ENCODE data around the gene LMOD1.

LMOD1 gene

GRCh38 chr1:201893431-201893830 lies 52.9 kb downstream of the LMOD1 start:
- no peak for DNase-seq (ENCODE audit: low read depth, low spot score)

GRCh38 chr1:201892211-201892610 lies 54.1 kb downstream of the LMOD1 start:
- DNase-seq (ENCODE audit: low read depth, low spot score): no peak

DNA sequence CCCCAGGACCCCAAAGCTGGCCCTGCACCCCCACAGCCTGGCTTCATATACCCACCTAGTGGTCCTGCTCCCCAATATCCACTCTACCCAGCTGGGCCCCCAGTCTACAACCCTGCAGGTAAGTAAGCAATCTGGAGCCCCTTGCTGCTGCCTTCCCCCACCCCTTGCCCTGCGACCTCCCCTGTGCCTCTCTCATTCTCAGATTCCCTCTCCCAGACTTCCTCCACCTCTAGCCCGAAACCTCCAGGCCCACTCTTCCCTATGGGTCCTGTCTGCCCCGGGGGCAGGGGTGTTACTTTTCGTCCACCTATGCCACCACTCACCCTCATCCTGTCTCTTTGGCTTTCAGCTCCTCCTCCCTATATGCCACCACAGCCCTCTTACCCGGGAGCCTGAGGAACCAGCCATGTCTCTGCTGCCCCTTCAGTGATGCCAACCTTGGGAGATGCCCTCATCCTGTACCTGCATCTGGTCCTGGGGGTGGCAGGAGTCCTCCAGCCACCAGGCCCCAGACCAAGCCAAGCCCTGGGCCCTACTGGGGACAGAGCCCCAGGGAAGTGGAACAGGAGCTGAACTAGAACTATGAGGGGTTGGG lies 54.8 kb downstream of the LMOD1 start:
- DNase-seq (ENCODE audit: low read depth, low spot score): no peak

GRCh38 chr1:201890806-201891450 lies 55.4 kb downstream of the LMOD1 start:
- DNase-seq (ENCODE audit: low read depth, low spot score): no peak

DNA sequence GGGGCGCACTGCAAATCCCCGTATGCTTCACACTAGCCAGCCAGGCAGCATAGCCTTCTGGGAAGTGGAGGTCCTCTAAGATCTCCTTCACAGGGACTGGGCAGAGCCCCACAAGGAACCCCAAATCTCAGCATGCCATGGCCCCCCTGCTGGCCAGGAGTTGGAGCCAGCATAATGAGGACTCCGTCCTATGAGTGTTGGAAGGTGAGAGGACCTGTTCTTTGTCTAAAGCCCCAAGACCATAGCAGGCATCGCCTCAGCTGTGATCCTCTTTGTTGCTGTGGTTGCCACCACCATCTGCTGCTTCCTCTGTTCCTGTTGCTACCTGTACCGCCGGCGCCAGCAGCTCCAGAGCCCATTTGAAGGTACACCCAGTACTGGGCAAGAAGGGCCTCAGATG lies 56.1 kb downstream of the LMOD1 start:
- no peak for DNase-seq (ENCODE audit: low read depth, low spot score)

- no peak for DNase-seq (ENCODE audit: low read depth, low spot score)
Observed at GRCh38 chr1:201889090-201889968, 57.0 kb downstream of the LMOD1 start.

DNA sequence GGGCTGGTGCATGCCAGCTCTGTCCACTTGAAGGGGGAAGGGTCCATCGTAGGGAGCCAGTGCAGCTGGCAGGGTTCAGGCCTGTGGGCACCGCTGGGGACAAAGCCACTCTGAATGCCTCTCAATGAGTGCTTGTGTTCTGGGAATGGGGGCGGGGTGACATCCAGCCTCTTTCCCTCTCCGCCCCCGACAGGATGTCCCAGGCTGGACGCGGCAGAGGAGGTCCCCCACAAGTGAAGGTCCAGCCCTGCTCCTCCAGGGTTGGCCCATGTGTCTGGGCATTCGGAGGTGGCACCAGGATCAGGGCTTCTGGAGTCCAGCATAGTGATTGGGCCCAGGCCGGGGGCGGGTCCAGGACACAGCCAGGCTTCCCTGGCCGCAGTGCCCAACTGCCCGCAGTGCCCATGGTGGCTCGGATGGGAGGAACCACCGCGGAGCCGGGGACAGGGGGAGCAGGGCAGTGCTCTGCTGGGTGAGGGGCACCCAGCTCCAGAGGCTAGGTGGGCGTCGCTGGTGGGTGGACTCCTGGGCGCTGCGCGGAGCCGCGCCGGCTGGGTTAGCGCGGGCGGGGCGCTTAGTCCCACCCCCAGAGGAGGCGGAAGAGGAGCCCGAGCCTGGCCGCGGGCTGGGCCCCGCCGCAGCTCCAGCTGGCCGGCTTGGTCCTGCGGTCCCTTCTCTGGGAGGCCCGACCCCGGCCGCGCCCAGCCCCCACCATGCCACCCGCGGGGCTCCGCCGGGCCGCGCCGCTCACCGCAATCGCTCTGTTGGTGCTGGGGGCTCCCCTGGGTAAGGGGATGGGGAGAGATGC lies 57.9 kb downstream of the LMOD1 start, which contains the start of gene SHISA4:
Gene SHISA4, plus strand, starts transcription at position 617 of the 808 bp plus-strand sequence. Its CDS starts 97 bp downstream, at position 714.
- DNase-seq (ENCODE audit: low read depth, low spot score): no peak

GRCh38 chr1:201887116-201887866 lies 59.1 kb downstream of the LMOD1 start:
- DNase-seq (ENCODE audit: low read depth, low spot score): no peak

DNA sequence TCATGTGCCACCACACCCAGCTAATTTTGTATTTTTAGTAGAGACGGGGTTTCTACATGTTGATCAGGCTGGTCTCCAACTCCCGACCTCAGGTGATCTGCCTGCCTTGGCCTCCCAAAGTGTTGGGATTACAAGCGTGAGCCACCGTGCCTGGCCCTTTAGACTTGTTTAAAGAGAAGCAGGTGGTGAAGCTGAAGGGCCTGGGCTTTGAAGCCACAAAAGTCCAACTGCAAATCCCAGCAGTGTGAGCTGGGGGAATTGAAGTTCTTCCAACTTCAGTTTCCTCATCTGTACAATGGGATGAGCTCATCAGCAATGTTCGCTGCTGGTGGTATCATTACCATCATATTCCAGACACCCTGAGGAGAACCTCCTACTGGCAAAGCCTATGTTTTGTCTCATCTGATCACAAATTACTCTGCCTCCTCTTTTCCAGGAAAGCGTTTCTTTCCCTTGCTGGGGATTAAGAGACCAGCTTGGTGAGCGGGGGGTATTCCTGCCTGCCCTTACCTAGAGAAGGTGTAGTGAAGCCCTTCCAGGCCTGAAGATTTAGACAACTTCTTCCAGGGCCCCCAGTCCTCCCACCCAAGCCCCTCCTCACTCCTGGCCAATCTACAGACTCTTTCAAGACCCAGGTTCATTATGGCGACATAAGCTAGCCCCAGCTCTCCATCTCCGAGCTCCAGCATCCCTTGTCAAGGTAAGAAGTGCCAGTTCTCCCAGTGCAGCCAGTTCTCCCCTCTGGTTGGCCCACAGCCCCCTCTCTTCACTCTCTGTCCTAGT lies 60.1 kb downstream of the LMOD1 start:
- DNase-seq (ENCODE audit: low read depth, low spot score): no peak

DNA sequence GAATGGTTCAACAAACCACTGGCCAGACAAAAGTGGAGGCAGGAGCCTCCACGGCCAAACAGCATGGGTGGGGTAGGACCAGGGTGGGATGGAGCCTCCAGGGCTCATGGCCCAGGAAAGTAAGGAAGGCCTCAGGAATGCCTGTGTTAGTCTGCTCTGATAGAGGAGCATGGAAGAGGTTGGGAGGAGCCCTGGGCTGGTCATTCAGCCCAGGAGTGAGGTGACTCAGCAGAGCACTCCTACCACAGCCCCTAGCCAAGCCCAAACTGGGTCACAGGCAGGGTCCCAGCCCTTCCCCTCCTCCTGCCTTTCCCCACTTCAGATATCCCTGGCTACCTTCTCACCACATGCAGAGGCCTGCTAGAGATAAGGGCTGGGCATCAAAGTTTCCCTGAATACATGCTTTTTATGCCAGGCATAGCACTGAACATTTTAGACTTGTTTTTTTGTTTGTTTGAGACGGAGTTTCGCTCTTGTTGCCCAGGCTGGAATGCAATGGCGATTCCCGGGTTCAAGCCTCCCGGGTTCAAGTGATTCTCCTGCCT lies 60.7 kb downstream of the LMOD1 start:
- DNase-seq (ENCODE audit: low read depth, low spot score): no peak

- no peak for DNase-seq (ENCODE audit: low read depth, low spot score)
Observed at GRCh38 chr1:201884425-201884824, 61.9 kb downstream of the LMOD1 start.

GRCh38 chr1:201883786-201884185 lies 62.6 kb downstream of the LMOD1 start:
- DNase-seq (ENCODE audit: low read depth, low spot score): no peak

DNA sequence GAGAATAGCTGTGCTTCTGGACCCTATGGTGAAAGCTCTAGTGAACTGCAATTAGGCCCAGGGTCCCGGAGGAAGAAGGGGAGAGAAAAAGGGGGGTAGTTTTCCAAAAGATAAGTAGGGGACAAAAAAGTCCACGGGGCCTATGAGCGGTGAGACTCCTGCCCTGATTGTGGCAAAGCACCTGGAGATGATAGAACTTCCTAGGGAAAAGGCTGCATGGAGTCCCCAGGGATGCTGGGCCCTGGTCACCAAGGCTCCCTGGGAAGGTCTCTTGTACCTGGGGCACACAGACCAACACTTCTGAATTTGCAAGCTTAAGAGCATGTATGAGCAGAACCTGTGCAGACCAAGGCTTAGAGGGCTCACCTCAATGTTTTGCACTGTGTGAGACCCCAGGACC lies 63.1 kb downstream of the LMOD1 start:
- DNase-seq (ENCODE audit: low read depth, low spot score): no peak

DNA sequence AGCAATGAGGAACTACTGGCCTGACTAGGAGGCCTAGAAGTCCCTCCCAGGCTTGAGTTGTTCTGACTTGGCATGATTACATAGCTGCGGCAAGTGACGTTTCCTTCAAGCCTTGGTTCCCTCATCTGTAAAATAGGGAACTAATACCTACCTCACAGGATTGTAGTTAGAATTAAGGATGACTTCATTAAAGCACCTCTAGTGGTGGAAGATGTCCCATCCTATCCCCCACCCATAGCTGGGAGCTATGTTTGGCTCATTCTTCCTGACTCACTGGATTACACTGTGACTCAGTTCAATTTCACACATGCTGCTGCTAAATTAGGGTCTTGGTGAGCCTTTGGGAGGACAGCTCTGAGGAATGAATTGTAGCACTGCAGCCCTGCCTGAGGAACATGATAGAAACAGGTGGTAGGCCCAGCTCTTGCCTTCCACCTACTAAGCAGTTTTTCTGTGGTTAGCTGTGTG lies 63.6 kb downstream of the LMOD1 start:
- no peak for DNase-seq (ENCODE audit: low read depth, low spot score)

- no peak for DNase-seq (ENCODE audit: low read depth, low spot score)
Observed at GRCh38 chr1:201881617-201882016, 64.7 kb downstream of the LMOD1 start.

DNA sequence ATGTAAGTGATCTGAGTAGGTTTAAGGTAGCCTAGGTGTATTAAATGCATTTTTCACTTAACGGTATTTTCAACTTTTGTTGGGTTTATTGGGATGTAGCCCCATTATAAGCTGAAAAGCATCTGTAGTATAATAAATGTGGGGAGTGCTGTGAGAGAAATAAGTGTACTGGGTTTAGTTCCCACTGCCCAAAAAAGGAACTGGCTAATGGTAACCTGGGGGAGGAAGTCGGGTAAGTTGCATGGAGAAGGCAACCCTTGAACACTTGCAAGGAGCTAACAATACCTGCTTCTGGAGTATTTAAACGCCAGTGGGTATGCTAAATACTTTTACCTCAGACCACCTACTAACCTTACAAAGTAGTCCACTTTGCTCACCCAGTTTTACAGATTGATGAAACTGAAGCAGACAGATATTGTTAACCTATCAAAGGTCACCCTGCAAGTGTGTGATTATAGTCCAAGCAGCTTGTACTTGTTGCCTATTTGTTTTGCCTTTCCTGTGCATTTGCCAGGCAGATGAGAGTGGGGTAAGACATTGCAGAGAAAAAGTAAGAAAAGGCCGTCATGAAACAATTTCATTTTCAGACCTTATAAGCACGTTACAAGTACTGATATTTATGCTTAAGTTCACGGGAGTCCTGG lies 65.3 kb downstream of the LMOD1 start:
- no peak for DNase-seq (ENCODE audit: low read depth, low spot score)

- no peak for DNase-seq (ENCODE audit: low read depth, low spot score)
Observed at GRCh38 chr1:201877877-201878401, 68.4 kb downstream of the LMOD1 start.

- DNase-seq (ENCODE audit: low read depth, low spot score): no peak
Observed at GRCh38 chr1:201876148-201876818, 70.1 kb downstream of the LMOD1 start.
